ENCODE measurements around the gene GLCE.

GRCh38 chr15:69292826-69293420, 132.5 kb downstream of the GLCE start:
- TF ChIP-seq MAX (IDR thresholded peaks at IDR 0.05; ENCODE audit: low read depth, low read length) (no peak), CTCF (IDR thresholded peaks at IDR 0.05 in 2 of 3, conservative IDR thresholded peaks at IDR 0.05 in 1 of 3; ENCODE audit: control insufficient read depth in 2 of 3, extremely low read depth in 1 of 3, insufficient read depth in 1 of 3, low read depth in 3 of 3, low read length in 3 of 3) (no peak), RAD51 (IDR thresholded peaks at IDR 0.05) (no peak), ZSCAN29 (IDR thresholded peaks at IDR 0.05) (no peak), HDGF (IDR thresholded peaks at IDR 0.05) (no peak), DPF2 (IDR thresholded peaks at IDR 0.05) (no peak), YBX1 (IDR thresholded peaks at IDR 0.05) (no peak), GABPA (IDR thresholded peaks at IDR 0.05; ENCODE audit: low read depth) (no peak), ZNF592 (IDR thresholded peaks at IDR 0.05) (no peak), EP300 (IDR thresholded peaks at IDR 0.05; ENCODE audit: borderline replicate concordance in 1 of 2, control insufficient read depth in 1 of 2, low read depth in 2 of 2, low read length in 2 of 2) (no peak), USF2 (IDR thresholded peaks at IDR 0.05; ENCODE audit: borderline replicate concordance, low read depth, low read length) (no peak), BCL3 (IDR thresholded peaks at IDR 0.05; ENCODE audit: borderline replicate concordance, insufficient read depth, low read depth, low read length, poor library complexity, severe bottlenecking) (no peak), HDAC6 (IDR thresholded peaks at IDR 0.05; ENCODE audit: unreplicated experiment) (no peak), ATF2 (IDR thresholded peaks at IDR 0.05; ENCODE audit: low read length) (no peak)

All from GM12878 (cell line).